Mucosa of stomach (tissue), 1 donor: ENCODE measurements around the gene TNFAIP2.

Experiments
- H3K27me3 ChIP-seq: one replicate; pipeline ENCODE4 v1.7.0; 2013; ENCODE audit warnings: mild to moderate bottlenecking, low read length; ENCODE audit not compliant: control insufficient read depth, insufficient read depth
- H3K36me3 ChIP-seq: one replicate; pipeline ENCODE4 v1.7.0; 2013; ENCODE audit warnings: low read length; ENCODE audit not compliant: control insufficient read depth, insufficient read depth
- H3K4me1 ChIP-seq: one replicate; pipeline ENCODE4 v1.7.0; 2013; ENCODE audit warnings: mild to moderate bottlenecking, low read length; ENCODE audit not compliant: control insufficient read depth, insufficient read depth
- H3K4me3 ChIP-seq: one replicate; pipeline ENCODE4 v1.7.0; 2013; ENCODE audit warnings: low read length
- H3K9ac ChIP-seq: one replicate; pipeline ENCODE4 v1.7.0; 2013; ENCODE audit warnings: mild to moderate bottlenecking, low read length, moderate library complexity
- H3K9me3 ChIP-seq: one replicate; pipeline ENCODE4 v1.7.0; 2013; ENCODE audit warnings: mild to moderate bottlenecking, low read length, moderate library complexity; ENCODE audit not compliant: control insufficient read depth
- donor health status: Pancreatic carcinoma.

The TNFAIP2 gene

DNA sequence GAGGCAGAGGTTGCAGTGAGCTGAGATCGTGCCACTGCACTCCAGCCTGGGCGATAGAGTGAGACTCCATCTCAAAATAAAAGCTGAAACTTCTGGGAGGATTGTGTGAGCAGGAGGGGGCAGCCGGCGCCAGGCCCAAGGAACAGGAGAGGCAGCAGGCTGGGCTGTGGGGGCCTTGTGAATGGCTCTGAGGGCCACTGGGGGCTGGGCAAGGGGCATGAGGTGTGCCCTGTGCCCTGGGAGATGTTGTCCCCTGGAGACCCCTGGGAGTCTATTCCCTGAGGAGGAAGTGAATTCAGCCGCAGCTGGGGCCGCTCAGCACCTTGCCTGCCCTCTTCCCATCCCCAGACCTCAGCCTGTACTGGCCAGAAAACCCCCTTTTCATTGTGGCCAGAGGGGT is 34.3 kb upstream of the TNFAIP2 start:
- peaks cover 16% of the 10 kb centered on the region for H3K4me1 ChIP-seq
- no peak overlapping the region for H3K9ac ChIP-seq
- no peaks in the 10 kb centered on the region for H3K9me3 ChIP-seq
- H3K36me3 ChIP-seq: no peaks in the 10 kb centered on the region
- H3K4me3 ChIP-seq: no peak overlapping the region
- H3K27me3 ChIP-seq: peaks cover 34% of the 10 kb centered on the region

DNA sequence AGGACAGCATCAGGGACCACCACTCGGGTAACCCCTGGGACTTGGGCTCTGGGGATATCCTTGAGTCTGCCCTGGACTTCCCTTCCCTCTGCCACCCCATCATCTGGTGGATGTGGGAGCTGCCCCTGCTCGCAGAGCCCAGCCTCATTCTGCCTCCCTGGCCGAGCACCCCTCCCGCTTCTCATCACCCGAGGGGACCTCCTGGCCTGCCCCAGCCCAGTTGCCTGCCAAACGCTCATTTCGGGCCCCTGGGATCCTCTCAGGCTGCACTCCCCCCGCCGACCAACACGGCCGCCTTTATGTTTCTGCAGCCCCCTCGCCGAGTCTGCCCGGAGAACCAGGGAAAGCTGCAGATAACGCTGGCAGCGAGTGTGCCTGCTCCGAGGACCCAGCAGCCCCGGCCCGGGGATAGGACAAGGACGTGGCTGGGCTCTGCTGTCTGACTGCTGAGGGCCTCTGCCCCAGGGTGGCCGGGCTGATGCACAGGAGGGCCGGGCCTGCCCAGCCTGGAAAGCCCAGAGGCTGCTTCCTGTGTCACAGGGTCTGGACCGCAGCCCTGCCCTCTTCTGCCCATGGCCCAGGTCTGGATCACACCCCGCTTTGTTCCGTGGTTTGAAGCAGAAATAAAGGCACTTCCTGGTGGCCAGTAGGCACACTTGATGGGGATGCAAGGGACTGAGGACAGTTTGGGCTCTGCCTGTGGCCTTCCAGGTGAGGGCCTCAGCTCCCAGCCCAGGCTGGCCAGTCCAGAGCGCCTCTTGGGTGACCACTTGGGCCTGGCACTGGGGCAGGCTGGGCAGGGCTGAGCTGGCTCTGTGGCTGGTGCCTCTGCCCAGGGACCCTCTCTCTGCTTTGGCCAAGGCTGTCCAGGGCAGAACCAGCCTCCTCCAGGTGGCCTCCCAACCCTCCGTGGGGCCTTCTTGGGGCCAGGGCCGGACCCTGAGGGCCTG is 33.6 kb upstream of the TNFAIP2 start:
- Histone ChIP-seq H3K36me3 (no peaks in the 10 kb centered on the region), H3K9ac (no peak overlapping the region), H3K4me1 (peaks cover 17% of the 10 kb centered on the region), H3K4me3 (no peak overlapping the region), H3K9me3 (no peaks in the 10 kb centered on the region), H3K27me3 (peaks cover 27% of the 10 kb centered on the region)

DNA sequence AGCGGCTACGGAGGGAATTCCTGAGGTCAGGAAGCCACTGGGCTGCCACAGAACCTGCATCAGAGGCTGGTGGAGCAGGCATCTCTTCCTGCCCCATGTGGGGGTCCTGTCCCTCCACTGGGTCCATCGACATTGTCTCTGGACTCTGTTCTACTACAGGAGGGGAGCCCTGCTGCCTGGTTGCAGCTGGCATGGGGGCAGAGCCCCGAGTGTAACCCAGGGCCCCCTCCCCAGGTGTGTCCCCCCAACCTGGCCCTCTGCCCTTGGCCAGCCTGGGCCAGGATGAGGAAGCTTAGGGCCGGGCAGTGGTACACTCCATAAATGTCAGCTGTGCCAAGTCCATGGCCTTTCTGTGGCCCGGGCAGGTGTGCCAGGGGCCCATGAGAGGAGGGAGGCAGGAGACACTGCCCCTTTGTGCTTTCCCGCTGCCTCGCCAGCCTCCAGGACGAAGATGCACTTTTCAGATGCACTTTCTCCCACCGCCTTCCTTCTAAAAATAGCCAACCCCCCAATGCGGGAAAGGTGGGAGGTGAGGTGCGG is 32.7 kb upstream of the TNFAIP2 start:
- Histone ChIP-seq H3K36me3 (no peaks in the 10 kb centered on the region), H3K27me3 (peaks cover 18% of the 10 kb centered on the region), H3K9me3 (no peaks in the 10 kb centered on the region), H3K4me3 (no peak overlapping the region), H3K4me1 (peaks cover 26% of the 10 kb centered on the region), H3K9ac (no peak overlapping the region)

DNA sequence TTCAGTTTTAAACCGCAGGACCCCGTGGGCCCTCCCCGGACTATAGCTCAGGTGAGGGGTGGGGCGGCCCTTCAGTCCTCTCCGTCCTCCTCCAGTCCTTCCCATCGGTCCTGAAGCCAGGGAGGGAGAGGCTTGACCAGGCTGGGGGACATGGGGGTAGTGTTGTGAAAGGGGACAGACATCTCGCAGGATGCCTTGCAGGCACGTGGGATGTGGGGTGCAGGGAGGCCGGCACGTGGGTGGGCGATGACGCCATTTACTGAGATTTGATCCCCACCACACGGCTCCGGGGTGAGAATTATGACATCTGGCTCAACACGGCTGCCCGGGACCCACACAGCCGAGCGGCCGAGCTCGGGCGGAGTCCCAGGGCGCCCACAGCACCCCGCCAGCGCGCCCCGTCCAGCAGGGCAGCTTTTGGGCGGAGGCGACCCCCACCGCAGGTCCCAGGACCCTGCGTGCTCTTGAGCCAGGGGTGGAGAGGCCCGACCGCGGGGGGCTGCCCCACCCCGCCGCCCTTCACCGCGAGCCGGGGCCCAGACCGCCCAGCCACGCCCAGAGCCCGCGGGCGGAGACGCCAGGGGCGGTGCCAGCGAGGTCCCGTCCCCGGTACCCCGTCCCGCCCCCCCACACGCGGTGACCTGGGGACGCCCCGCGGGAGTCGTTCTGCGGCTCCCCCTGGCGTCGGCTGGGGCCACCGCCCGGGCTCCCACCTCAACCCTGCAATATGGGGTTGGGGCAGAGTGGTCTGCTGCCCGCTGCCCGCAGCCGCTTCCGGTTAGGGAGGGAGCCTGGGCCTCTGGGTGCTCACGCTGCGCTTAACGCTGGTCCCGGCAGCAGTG is 32.0 kb upstream of the TNFAIP2 start:
- peaks cover 32% of the 10 kb centered on the region for H3K4me1 ChIP-seq
- H3K9me3 ChIP-seq: no peaks in the 10 kb centered on the region
- H3K27me3 ChIP-seq: peaks cover 14% of the 10 kb centered on the region
- H3K4me3 ChIP-seq: no peak overlapping the region
- H3K9ac ChIP-seq: peak overlapping the region; percentile 52
- H3K36me3 ChIP-seq: no peaks in the 10 kb centered on the region

DNA sequence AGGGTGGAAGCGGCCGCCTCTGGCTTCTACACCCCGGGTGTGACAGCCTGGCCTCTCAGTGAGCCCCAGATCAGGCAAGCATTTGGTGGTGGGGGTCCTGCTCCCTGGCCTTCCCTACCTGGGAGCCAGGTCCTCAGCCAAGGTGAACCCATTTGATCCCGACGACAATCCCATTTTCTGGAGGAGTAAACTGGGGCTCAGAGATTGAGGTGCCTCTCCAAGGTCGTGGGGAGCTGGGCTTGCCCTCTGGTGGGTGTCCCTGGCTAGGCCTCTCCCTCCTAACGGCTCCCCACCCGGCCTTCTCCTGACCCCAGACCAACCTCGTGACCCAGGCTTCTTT is 31.4 kb upstream of the TNFAIP2 start:
- Histone ChIP-seq H3K4me1 (peaks cover 32% of the 10 kb centered on the region), H3K9me3 (no peaks in the 10 kb centered on the region), H3K9ac (peak overlapping the region; percentile 52), H3K27me3 (peaks cover 8% of the 10 kb centered on the region), H3K4me3 (no peak overlapping the region), H3K36me3 (no peaks in the 10 kb centered on the region)

DNA sequence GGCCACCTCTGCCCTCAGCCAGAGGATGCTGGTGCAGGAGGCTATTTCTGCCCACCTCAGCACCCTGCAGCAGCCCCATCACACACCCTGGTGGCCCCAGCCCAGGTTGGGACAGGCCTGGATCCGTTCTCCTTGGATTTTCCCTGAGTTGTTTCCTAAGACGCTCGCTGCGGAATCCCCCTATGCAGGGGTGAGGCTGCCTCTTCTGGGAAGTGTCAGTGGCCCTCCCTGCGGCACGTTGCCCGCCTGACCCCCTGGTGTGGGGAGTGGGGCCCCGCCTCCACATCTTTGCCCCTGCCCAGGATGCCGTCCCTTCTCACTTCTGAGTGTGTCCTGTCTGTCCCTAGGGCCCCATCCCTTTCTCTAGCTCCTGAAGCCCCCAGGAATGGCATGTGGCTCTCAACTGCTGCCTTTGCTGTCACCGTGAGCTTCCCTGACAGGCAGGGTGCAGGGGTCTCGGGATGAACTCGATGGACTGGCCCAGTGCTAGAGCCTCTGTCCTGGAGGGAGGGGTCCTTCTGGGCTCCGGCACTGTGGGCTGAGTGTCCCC is 29.3 kb upstream of the TNFAIP2 start:
- Histone ChIP-seq H3K36me3 (no peaks in the 10 kb centered on the region), H3K4me3 (no peak overlapping the region), H3K4me1 (peaks cover 42% of the 10 kb centered on the region), H3K9me3 (no peaks in the 10 kb centered on the region), H3K27me3 (peaks cover 5% of the 10 kb centered on the region), H3K9ac (peak overlapping the region; percentile 52)

DNA sequence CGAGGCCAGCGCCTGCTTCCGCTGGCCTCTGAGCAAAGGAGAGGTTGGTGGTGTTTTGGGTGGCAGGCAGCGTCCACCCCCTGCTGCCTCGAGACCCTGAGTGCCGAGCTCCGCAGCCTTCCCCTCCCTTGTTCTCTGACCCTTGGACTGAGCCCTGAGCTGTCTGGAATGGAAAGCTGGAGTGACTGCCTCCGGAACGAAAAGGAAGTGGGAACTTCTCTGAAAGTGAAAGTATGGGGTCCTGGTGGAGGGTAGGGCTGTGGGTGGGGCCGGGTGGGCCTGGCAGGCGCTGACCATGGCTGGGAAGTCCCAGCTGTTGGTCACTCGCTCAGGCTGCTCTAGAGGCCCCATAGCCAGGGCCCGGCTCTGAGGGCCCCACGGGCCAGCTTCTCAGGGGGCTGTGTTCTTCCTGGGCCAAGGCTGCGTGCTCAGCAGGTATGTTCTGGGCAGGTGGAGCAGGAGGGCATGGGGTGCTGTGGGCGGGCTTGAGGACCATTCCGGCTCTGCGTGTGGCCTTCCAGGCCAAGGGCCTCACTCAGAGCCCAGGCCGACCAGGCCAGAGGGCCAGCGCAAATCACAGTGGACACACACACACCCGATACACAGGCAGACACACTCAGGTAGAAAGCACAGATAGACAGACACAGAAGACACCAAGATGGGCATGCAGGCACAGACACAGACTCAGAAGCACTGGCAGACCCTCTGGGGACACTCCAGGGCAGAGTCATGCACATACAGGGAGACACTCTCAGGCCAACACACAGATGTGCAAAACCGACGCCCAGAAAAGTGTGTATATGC is 28.7 kb upstream of the TNFAIP2 start, which contains the start of gene EXOC3L4:
Gene EXOC3L4 (plus strand): TSS at position 320 of the 804 bp plus-strand sequence. CDS start 5,495 bp downstream, outside the sequence.
- Histone ChIP-seq H3K9me3 (no peaks in the 10 kb centered on the region), H3K4me3 (peak within 1 kb of the TSS; percentile 9), H3K9ac (peak within 1 kb of the TSS; percentile 52), H3K36me3 (no peaks in the 10 kb centered on the region), H3K4me1 (peaks cover 48% of the 10 kb centered on the region), H3K27me3 (peaks cover 5% of the 10 kb centered on the region)

DNA sequence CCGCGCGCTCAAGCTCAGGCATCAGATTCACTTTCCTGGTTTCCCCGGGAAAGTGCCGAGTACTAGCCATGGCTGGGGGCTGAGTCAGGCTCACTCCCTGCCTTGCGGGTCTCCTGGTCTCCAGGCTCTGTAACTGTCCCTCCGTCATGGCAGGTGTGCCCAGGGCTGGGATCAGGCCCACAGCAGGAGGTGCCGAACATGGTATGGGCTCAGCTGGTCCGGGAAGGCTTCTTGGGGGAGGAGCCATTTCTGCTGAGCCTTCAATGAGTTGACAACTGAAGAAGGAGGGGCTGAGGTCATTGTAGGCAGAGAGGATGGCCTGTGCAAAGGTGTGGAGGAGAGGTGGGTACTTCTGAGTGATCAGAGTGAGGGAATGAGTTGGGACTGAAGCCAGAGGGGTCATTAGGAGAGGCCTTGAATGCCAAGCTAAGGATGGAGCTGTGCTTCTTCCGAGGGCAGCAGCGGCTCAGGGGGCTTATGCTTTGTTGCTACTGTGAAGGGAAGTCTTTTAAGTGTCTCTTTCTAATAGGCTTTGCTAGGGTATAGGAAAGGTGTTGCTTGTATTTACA is 28.0 kb upstream of the TNFAIP2 start:
- H3K4me3 ChIP-seq: peak overlapping the region; percentile 9
- no peaks in the 10 kb centered on the region for H3K9me3 ChIP-seq
- peak overlapping the region; percentile 52 for H3K9ac ChIP-seq
- H3K4me1 ChIP-seq: peaks cover 55% of the 10 kb centered on the region
- H3K27me3 ChIP-seq: peaks cover 5% of the 10 kb centered on the region
- H3K36me3 ChIP-seq: no peaks in the 10 kb centered on the region

DNA sequence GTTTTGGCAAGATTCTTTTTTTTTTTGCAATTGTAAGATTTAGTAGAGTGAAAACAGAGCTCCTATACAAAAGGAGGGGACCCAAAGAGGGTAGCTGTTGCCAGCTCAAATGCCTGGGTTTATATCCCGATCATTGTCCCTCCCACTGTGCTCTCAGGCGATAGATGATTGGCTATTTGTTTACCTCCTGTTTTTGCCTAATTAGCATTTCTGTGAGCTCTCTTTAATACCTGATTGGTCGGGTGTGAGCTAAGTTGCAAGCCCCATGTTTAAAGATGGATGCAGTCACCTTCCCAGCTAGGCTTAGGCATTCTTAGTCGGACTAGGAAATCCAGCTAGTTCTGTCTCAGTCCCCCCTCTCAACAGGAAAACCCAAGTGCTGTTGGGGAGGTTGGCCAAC is 26.9 kb upstream of the TNFAIP2 start:
- peaks cover 56% of the 10 kb centered on the region for H3K4me1 ChIP-seq
- H3K36me3 ChIP-seq: no peaks in the 10 kb centered on the region
- H3K9me3 ChIP-seq: no peaks in the 10 kb centered on the region
- no peak overlapping the region for H3K4me3 ChIP-seq
- H3K9ac ChIP-seq: no peak overlapping the region
- H3K27me3 ChIP-seq: no peaks in the 10 kb centered on the region

DNA sequence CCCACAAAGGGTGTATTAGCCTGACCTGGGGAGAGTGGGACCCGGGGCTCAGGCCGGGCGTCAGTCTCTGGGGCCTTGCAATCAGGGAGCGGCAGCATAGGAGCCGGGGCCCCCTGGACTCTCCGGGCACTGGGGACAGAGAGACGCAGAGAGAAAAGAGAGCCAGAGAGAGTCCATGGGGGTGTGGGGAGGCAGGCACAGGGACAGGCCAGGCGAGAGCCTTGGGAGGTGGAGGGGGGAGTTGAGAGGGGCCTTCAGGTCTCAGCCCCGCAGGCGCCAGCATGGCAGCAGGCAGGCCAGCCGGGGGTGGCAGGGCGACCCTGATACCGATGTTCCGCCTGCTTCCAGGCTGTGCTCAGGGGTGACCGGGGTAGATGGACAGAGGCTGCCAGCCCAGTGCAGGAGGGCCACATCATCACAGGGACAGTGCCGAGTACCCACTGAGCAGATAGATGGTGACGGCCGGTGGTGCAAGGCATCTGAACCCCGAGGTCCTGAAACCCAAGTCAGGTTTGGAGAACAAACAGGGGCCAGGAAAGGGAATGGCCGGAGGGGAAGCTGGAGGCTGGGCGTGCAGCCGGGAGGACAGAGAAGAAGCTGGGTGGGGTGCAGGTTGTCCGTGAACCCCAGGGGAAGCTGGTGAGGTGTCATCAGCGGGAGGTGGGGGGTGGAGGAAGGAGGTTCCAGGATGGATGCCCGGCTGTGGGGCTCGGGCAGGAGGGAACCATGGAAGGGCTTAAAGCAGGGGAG is 25.8 kb upstream of the TNFAIP2 start:
- Histone ChIP-seq H3K4me1 (peaks cover 58% of the 10 kb centered on the region), H3K9ac (no peak overlapping the region), H3K36me3 (no peaks in the 10 kb centered on the region), H3K4me3 (no peak overlapping the region), H3K9me3 (no peaks in the 10 kb centered on the region), H3K27me3 (peaks cover 5% of the 10 kb centered on the region)
